ENCODE data around the gene OPCML. TPM values are rescaled to one million over a fixed set of nuclear protein-coding genes. Genes with fewer than 3 reads are reported as not detected.

OPCML gene
- total and polyA plus RNA-seq, 2 of the 13 experiments (the other 11 are each of a cell fraction or from before 2014, with no cell fraction given): not detected

DNA sequence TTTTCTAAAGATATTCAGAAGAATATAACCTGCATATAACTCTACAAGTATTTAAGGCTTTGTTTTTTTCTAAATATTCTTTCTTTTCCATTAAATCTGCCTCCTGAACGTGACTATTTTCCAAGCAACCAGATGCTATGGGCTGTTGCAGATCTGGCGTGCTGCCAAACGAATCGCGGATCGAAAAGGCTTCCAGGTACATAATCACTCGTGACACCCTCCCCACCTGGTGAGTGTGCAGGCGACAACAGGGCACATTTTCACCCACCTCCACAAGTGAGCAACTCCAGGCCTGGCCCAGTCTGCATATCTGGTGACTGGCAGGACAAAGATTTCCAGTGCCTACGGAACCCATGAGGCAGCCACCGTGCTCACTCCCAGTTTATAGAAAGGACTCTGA, 660.1 kb downstream of the OPCML start:
- no peak overlapping the region for H3K4me2 ChIP-seq (ENCODE audit: low read depth, low read length)
- no TSS peak for BruUV-seq (replicated peaks)
- H3K79me2 ChIP-seq (ENCODE audit: insufficient read depth, low read length): no peaks in the 10 kb centered on the region
- H3K4me3 ChIP-seq (replicated peaks in 1 of 3; ENCODE audit: insufficient read depth in 1 of 3, low read depth in 2 of 3, low read length in 3 of 3): no peak overlapping the region
- no peaks in the 10 kb centered on the region for H3K36me3 ChIP-seq (replicated peaks in 1 of 2; ENCODE audit: control insufficient read depth in 1 of 2, insufficient read depth in 2 of 2, low read length in 2 of 2)
- intact Hi-C loops (cut with micrococcal nuclease; ENCODE audit: unreplicated experiment): no loop called here
- 33% methylated on average over 10 of the region's 10 CpGs for WGBS (ENCODE audit: low lambda C conversion rate)
- no peaks in the 10 kb centered on the region; the same call in 1 of the 2 replicates for H3K9me3 ChIP-seq (ENCODE audit: low read length)
- H2AFZ ChIP-seq (ENCODE audit: low read length): no peak overlapping the region
- no peak overlapping the region for H3K9ac ChIP-seq (ENCODE audit: insufficient read depth, low read depth, low read length)
- H4K20me1 ChIP-seq (ENCODE audit: insufficient read depth, low read length): no peaks in the 10 kb centered on the region
- ChIA-PET POLR2A (no interaction called here), CTCF (ENCODE audit: low intra/inter-chr PET ratio, low total read pairs) (no interaction called here)
- DNase-seq (ENCODE audit: low spot score): no peak
- TF ChIP-seq, protein P1, sequence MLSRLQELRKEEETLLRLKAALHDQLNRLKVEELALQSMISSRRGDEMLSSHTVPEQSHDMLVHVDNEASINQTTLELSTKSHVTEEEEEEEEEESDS (CRISPR knock-in tag; IDR thresholded peaks at IDR 0.05; ENCODE audit: borderline replicate concordance): no peak
- TF ChIP-seq NFRKB (IDR thresholded peaks at IDR 0.05): no peak
- TF ChIP-seq, protein P2, sequence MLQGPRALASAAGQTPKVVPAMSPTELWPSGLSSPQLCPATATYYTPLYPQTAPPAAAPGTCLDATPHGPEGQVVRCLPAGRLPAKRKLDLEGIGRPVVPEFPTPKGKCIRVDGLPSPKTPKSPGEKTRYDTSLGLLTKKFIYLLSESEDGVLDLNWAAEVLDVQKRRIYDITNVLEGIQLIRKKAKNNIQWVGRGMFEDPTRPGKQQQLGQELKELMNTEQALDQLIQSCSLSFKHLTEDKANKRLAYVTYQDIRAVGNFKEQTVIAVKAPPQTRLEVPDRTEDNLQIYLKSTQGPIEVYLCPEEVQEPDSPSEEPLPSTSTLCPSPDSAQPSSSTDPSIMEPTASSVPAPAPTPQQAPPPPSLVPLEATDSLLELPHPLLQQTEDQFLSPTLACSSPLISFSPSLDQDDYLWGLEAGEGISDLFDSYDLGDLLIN (CRISPR knock-in tag; IDR thresholded peaks at IDR 0.05; ENCODE audit: borderline replicate concordance): no peak
- TF ChIP-seq LCORL (IDR thresholded peaks at IDR 0.05): 0 out of 2 replicates have a peak, but pooled peaks have one; percentile 9
- no peak for TF ChIP-seq LCORL (CRISPR knock-in tag; IDR thresholded peaks at IDR 0.05)
- TF ChIP-seq, protein P3, sequence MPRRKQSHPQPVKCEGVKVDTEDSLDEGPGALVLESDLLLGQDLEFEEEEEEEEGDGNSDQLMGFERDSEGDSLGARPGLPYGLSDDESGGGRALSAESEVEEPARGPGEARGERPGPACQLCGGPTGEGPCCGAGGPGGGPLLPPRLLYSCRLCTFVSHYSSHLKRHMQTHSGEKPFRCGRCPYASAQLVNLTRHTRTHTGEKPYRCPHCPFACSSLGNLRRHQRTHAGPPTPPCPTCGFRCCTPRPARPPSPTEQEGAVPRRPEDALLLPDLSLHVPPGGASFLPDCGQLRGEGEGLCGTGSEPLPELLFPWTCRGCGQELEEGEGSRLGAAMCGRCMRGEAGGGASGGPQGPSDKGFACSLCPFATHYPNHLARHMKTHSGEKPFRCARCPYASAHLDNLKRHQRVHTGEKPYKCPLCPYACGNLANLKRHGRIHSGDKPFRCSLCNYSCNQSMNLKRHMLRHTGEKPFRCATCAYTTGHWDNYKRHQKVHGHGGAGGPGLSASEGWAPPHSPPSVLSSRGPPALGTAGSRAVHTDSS (CRISPR knock-in tag; conservative IDR thresholded peaks at IDR 0.05): no peak
- no peaks in the 10 kb centered on the region for H3K4me1 ChIP-seq (ENCODE audit: insufficient read depth, low read length)
- no peaks in the 10 kb centered on the region for H3K27me3 ChIP-seq (ENCODE audit: control insufficient read depth in 1 of 2, insufficient read depth in 2 of 2, low read length in 2 of 2)
- FAIRE-seq: no peak
- ATAC-seq: no peak
- no peak overlapping the region for H3K27ac ChIP-seq (ENCODE audit: extremely low read length, insufficient read depth, low read length)
- in situ Hi-C loops (cut with HindIII; ENCODE audit: extremely low pct_ligation_motif_present, low pct_unique_long_range_greater_than_20kb): no loop called here

Data from HepG2 (cell line).